A673 (cell line): Measurements from ENCODE around the gene MEGF6.

Experiments used
- CTCF ChIP-seq: fragments of 300-800, 200-600 bp; sonication (generic); conservative IDR thresholded peaks from 2 replicates; pipeline ENCODE4 v1.5.1; 2017; ENCODE audit warnings: low read depth, mild to moderate bottlenecking, antibody characterized with exemption, low read length, moderate library complexity, mixed read lengths
- EZH2 ChIP-seq: fragments of 200-600 bp; sonication (generic); IDR thresholded peaks from 2 replicates; pipeline ENCODE4 v1.6.1; 2017; ENCODE audit warnings: borderline replicate concordance, low read depth, mild to moderate bottlenecking, mixed read lengths, antibody characterized with exemption, low read length; ENCODE audit not compliant: poor library complexity, severe bottlenecking

GRCh38 chr1:3496916-3497315, 114.4 kb downstream of the MEGF6 start:
- no peak for TF ChIP-seq CTCF
- TF ChIP-seq EZH2: no peak
